SK-N-SH treated with all-trans-retinoic acid at 6 μM for 48 hours (cell line): Measurements from ENCODE around the gene PRKCZ.

Experiments used
- ARNTL ChIP-seq: fragments of 450-650 bp; formaldehyde crosslinking; IDR thresholded peaks from 2 replicates; pipeline ENCODE4 v1.5.0; 2020; ENCODE audit warnings: low read depth, mild to moderate bottlenecking, moderate library complexity, borderline replicate concordance
- BACH2 ChIP-seq: fragments of 250-450 bp; sonication (Bioruptor Pico); IDR thresholded peaks from 2 replicates; pipeline ENCODE4 v1.9.0; 2021; ENCODE audit warnings: mild to moderate bottlenecking, borderline replicate concordance
- ESRRG ChIP-seq: fragments of 250-450 bp; sonication (Bioruptor Pico); IDR thresholded peaks from 2 replicates; pipeline ENCODE4 v1.6.1; 2021; ENCODE audit warnings: mild to moderate bottlenecking
- GLIS3 ChIP-seq: fragments of 250-450 bp; sonication (Bioruptor Pico); IDR thresholded peaks from 2 replicates; pipeline ENCODE4 v1.5.0; 2020; ENCODE audit warnings: mild to moderate bottlenecking, moderate library complexity
- ISL1 ChIP-seq: fragments of 250-450 bp; sonication (Bioruptor Pico); IDR thresholded peaks from 2 replicates; pipeline ENCODE4 v2.1.2; 2022; ENCODE audit warnings: mild to moderate bottlenecking, moderate library complexity
- RARB ChIP-seq: fragments of 250-450 bp; sonication (Bioruptor Pico); IDR thresholded peaks from 2 replicates; pipeline ENCODE4 v1.8.0; 2021; ENCODE audit warnings: mild to moderate bottlenecking, moderate library complexity
- TCF4 ChIP-seq: fragments of 250-450 bp; sonication (Bioruptor Pico); IDR thresholded peaks from 2 replicates; pipeline ENCODE4 v1.8.0; 2021; ENCODE audit warnings: mild to moderate bottlenecking, moderate library complexity, borderline replicate concordance
- ZC3H10 ChIP-seq: fragments of 250-450 bp; sonication (Bioruptor Pico); IDR thresholded peaks from 2 replicates; pipeline ENCODE4 v1.5.1; 2021; ENCODE audit warnings: mild to moderate bottlenecking, moderate library complexity
- ZFP3 ChIP-seq: fragments of 250-450 bp; sonication (Bioruptor Pico); IDR thresholded peaks from 2 replicates; pipeline ENCODE4 v1.5.0; 2020; ENCODE audit warnings: mild to moderate bottlenecking, moderate library complexity
- ZNF8 ChIP-seq: fragments of 450-650 bp; formaldehyde crosslinking; IDR thresholded peaks from 2 replicates; pipeline ENCODE4 v1.5.0; 2020; ENCODE audit warnings: mild to moderate bottlenecking, moderate library complexity
- TF ChIP-seq, protein P1 (sequence below): fragments of 250-450 bp; sonication (Bioruptor Pico); IDR thresholded peaks from 2 replicates; pipeline ENCODE4 v1.8.0; 2020; ENCODE audit warnings: mild to moderate bottlenecking, moderate library complexity, borderline replicate concordance
- TF ChIP-seq, protein P2 (sequence below): fragments of 250-450 bp; sonication (Bioruptor Pico); IDR thresholded peaks from 2 replicates; pipeline ENCODE4 v1.5.1; 2020; ENCODE audit warnings: low read depth, mild to moderate bottlenecking, moderate library complexity

DNA sequence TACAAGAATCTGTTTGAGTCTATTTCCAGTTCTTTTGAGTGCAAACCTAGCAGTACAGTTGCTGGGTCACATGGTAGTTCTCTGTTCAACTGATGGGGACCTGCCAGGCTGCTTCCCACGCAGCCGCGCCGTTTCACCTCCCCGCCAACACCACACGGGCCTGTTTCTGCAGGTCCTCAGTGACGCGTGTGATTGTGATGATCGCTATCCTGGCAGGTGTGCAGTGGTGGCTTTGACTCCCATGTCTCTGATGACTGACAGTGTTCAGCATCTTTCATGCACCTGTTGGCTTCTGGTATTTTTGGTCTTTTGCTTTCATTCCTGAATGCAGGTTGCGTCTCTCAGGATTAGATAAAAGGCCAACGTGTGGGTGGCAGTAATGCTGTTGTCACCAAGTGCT is 102.7 kb downstream of the PRKCZ start:
- TF ChIP-seq TCF4 (CRISPR knock-in tag) (no peak), ZNF8 (no peak), BACH2 (no peak), ESRRG (CRISPR knock-in tag) (no peak), ISL1 (CRISPR knock-in tag) (no peak), ZFP3 (CRISPR knock-in tag) (no peak), ZC3H10 (no peak), RARB (CRISPR knock-in tag) (no peak), ARNTL (CRISPR knock-in tag) (no peak), GLIS3 (CRISPR knock-in tag) (no peak)
- TF ChIP-seq, protein P1, sequence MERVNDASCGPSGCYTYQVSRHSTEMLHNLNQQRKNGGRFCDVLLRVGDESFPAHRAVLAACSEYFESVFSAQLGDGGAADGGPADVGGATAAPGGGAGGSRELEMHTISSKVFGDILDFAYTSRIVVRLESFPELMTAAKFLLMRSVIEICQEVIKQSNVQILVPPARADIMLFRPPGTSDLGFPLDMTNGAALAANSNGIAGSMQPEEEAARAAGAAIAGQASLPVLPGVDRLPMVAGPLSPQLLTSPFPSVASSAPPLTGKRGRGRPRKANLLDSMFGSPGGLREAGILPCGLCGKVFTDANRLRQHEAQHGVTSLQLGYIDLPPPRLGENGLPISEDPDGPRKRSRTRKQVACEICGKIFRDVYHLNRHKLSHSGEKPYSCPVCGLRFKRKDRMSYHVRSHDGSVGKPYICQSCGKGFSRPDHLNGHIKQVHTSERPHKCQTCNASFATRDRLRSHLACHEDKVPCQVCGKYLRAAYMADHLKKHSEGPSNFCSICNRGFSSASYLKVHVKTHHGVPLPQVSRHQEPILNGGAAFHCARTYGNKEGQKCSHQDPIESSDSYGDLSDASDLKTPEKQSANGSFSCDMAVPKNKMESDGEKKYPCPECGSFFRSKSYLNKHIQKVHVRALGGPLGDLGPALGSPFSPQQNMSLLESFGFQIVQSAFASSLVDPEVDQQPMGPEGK: no peak
- TF ChIP-seq, protein P2, sequence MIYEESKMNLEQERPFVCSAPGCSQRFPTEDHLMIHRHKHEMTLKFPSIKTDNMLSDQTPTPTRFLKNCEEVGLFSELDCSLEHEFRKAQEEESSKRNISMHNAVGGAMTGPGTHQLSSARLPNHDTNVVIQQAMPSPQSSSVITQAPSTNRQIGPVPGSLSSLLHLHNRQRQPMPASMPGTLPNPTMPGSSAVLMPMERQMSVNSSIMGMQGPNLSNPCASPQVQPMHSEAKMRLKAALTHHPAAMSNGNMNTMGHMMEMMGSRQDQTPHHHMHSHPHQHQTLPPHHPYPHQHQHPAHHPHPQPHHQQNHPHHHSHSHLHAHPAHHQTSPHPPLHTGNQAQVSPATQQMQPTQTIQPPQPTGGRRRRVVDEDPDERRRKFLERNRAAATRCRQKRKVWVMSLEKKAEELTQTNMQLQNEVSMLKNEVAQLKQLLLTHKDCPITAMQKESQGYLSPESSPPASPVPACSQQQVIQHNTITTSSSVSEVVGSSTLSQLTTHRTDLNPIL (CRISPR knock-in tag): no peak
